ENCODE measurements around the gene VANGL2.

VANGL2 gene

GRCh38 chr1:160411271-160412027 lies 11.1 kb downstream of the VANGL2 start:
- Histone ChIP-seq H3K36me3 (ENCODE audit: insufficient read depth, low read length) (no peaks in the 10 kb centered on the region), H3F3A (ENCODE audit: insufficient read depth, low read length) (no peaks in the 10 kb centered on the region), H3K9ac (ENCODE audit: low read length) (no peak overlapping the region), H2AFZ (ENCODE audit: low read length) (no peak overlapping the region), H4K20me1 (ENCODE audit: insufficient read depth, low read length) (no peaks in the 10 kb centered on the region), H3K9me2 (ENCODE audit: low read depth, low read length) (no peaks in the 10 kb centered on the region), H3K27ac (ENCODE audit: low read depth, low read length, poor library complexity, severe bottlenecking) (no peak overlapping the region), H3K4me3 (ENCODE audit: low read depth, low read length, poor library complexity, severe bottlenecking) (no peak overlapping the region), H3K79me2 (ENCODE audit: insufficient read depth, low read length) (no peaks in the 10 kb centered on the region), H3K27me3 (ENCODE audit: insufficient read depth, low read length) (0 out of 2 replicates have a peak, but pooled peaks cover 8% of the 10 kb centered on the region), H3K4me2 (ENCODE audit: low read length) (no peak overlapping the region), H3K9me3 (ENCODE audit: low read length) (no peaks in the 10 kb centered on the region), H3K4me1 (ENCODE audit: insufficient read depth, low read length, severe bottlenecking) (no peaks in the 10 kb centered on the region)
- TF ChIP-seq CTCF (IDR thresholded peaks at IDR 0.05; ENCODE audit: low read length) (no peak), EZH2 (IDR thresholded peaks at IDR 0.05; ENCODE audit: borderline replicate concordance, low read length) (no peak)

- Histone ChIP-seq H3K4me1 (ENCODE audit: insufficient read depth, low read length, severe bottlenecking) (no peaks in the 10 kb centered on the region), H3F3A (ENCODE audit: insufficient read depth, low read length) (no peaks in the 10 kb centered on the region), H2AFZ (ENCODE audit: low read length) (no peak overlapping the region), H3K4me2 (ENCODE audit: low read length) (no peak overlapping the region), H3K4me3 (ENCODE audit: low read depth, low read length, poor library complexity, severe bottlenecking) (no peak overlapping the region), H3K9ac (ENCODE audit: low read length) (no peak overlapping the region), H4K20me1 (ENCODE audit: insufficient read depth, low read length) (no peaks in the 10 kb centered on the region), H3K27ac (ENCODE audit: low read depth, low read length, poor library complexity, severe bottlenecking) (no peak overlapping the region), H3K27me3 (ENCODE audit: insufficient read depth, low read length) (0 out of 2 replicates have a peak, but pooled peaks cover 8% of the 10 kb centered on the region), H3K36me3 (ENCODE audit: insufficient read depth, low read length) (no peaks in the 10 kb centered on the region), H3K79me2 (ENCODE audit: insufficient read depth, low read length) (no peaks in the 10 kb centered on the region), H3K9me3 (ENCODE audit: low read length) (no peaks in the 10 kb centered on the region), H3K9me2 (ENCODE audit: low read depth, low read length) (no peaks in the 10 kb centered on the region)
- TF ChIP-seq CTCF (IDR thresholded peaks at IDR 0.05; ENCODE audit: low read length) (no peak), EZH2 (IDR thresholded peaks at IDR 0.05; ENCODE audit: borderline replicate concordance, low read length) (no peak)
Observed at GRCh38 chr1:160412028-160412362, 11.6 kb downstream of the VANGL2 start.

- H3K36me3 ChIP-seq (ENCODE audit: insufficient read depth, low read length), result no peaks in the 10 kb centered on the region
- H3K9me2 ChIP-seq (ENCODE audit: low read depth, low read length), result no peaks in the 10 kb centered on the region
- no peaks in the 10 kb centered on the region for H3K4me1 ChIP-seq (ENCODE audit: insufficient read depth, low read length, severe bottlenecking)
- no peaks in the 10 kb centered on the region for H3K79me2 ChIP-seq (ENCODE audit: insufficient read depth, low read length)
- no peak overlapping the region for H3K4me3 ChIP-seq (ENCODE audit: low read depth, low read length, poor library complexity, severe bottlenecking)
- H3F3A ChIP-seq (ENCODE audit: insufficient read depth, low read length), result no peaks in the 10 kb centered on the region
- H3K9ac ChIP-seq (ENCODE audit: low read length), result no peak overlapping the region
- H3K4me2 ChIP-seq (ENCODE audit: low read length), result no peak overlapping the region
- H3K9me3 ChIP-seq (ENCODE audit: low read length), result no peaks in the 10 kb centered on the region
- no peaks in the 10 kb centered on the region for H4K20me1 ChIP-seq (ENCODE audit: insufficient read depth, low read length)
- TF ChIP-seq CTCF (IDR thresholded peaks at IDR 0.05; ENCODE audit: low read length) (no peak), EZH2 (IDR thresholded peaks at IDR 0.05; ENCODE audit: borderline replicate concordance, low read length) (no peak)
- H3K27ac ChIP-seq (ENCODE audit: low read depth, low read length, poor library complexity, severe bottlenecking), result no peak overlapping the region
- 0 out of 2 replicates have a peak, but pooled peaks cover 8% of the 10 kb centered on the region for H3K27me3 ChIP-seq (ENCODE audit: insufficient read depth, low read length)
- no peak overlapping the region for H2AFZ ChIP-seq (ENCODE audit: low read length)
Observed at GRCh38 chr1:160413716-160414115, 13.4 kb downstream of the VANGL2 start.

Measured in OCI-LY1 (cell line).